Astrocyte (in vitro differentiated cells and primary cell): ENCODE results near the gene NLRX1.

ENCODE experiments used
- EZH2 ChIP-seq: IDR thresholded peaks from 2 replicates; pipeline ENCODE4 v1.6.1; 2012; ENCODE audit warnings: mild to moderate bottlenecking, low read length, inconsistent platforms; ENCODE audit not compliant: insufficient read depth
- TF ChIP-seq, protein P1 (sequence below): IDR thresholded peaks from 2 replicates; pipeline ENCODE4 v1.5.1; 2011; ENCODE audit warnings: low read depth, mild to moderate bottlenecking, inconsistent platforms, low read length, moderate library complexity; ENCODE audit not compliant: insufficient read depth

DNA sequence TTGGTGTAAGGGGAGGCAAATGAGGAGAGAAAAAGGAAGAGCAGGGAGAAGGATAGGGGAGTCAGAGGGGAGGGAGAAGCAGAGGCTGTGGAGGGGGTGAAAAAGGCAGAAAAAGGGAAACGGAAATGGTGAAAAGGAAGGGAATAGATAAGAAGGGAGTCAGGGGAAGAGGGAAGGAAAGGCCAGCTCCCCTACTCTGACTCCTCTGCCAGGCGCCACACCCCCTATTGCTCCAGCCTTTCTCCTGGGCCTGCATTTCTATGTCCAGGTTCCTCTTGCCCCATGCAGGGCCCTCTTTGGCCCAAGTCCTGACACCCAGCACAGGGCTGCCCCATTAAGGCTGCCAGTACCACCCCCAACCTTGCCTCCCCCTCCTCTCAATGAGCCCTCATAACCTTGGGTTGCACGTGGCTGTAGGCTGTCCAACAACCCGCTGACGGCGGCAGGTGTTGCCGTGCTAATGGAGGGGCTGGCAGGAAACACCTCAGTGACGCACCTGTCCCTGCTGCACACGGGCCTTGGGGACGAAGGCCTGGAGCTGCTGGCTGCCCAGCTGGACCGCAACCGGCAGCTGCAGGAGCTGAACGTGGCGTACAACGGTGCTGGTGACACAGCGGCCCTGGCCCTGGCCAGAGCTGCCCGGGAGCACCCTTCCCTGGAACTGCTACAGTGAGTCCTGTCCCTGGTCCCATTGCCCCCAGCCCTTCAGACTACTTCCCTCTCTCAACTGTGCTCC, 13.3 kb downstream of the NLRX1 start:
- TF ChIP-seq, protein P1, sequence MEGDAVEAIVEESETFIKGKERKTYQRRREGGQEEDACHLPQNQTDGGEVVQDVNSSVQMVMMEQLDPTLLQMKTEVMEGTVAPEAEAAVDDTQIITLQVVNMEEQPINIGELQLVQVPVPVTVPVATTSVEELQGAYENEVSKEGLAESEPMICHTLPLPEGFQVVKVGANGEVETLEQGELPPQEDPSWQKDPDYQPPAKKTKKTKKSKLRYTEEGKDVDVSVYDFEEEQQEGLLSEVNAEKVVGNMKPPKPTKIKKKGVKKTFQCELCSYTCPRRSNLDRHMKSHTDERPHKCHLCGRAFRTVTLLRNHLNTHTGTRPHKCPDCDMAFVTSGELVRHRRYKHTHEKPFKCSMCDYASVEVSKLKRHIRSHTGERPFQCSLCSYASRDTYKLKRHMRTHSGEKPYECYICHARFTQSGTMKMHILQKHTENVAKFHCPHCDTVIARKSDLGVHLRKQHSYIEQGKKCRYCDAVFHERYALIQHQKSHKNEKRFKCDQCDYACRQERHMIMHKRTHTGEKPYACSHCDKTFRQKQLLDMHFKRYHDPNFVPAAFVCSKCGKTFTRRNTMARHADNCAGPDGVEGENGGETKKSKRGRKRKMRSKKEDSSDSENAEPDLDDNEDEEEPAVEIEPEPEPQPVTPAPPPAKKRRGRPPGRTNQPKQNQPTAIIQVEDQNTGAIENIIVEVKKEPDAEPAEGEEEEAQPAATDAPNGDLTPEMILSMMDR: no peak
- TF ChIP-seq EZH2: no peak
